GM19324 (cell line): ENCODE results near the gene GALNTL6.

Source experiments
- ATAC-seq: cut with Tn5 transposase; IDR thresholded peaks from one replicate; pipeline ENCODE4 v1.9.1; 2021; ENCODE audit warnings: mild to moderate bottlenecking, moderate library complexity; ENCODE audit not compliant: unreplicated experiment, low FRiP score

GALNTL6 gene

GRCh38 chr4:172173206-172173605, 360.0 kb downstream of the GALNTL6 start:
- ATAC-seq = no peak

- ATAC-seq = no peak
These were observed 364.2 kb downstream of the GALNTL6 start for GRCh38 chr4:172177382-172177781.

- ATAC-seq = no peak
These were observed 375.2 kb downstream of the GALNTL6 start for GRCh38 chr4:172188248-172188988.

- ATAC-seq = no peak
These were observed 389.4 kb downstream of the GALNTL6 start for GRCh38 chr4:172202480-172203076.

- no peak for ATAC-seq
These were observed 394.1 kb downstream of the GALNTL6 start for GRCh38 chr4:172207258-172207657.

GRCh38 chr4:172207886-172208285, 394.7 kb downstream of the GALNTL6 start:
- no peak for ATAC-seq

GRCh38 chr4:172220679-172221078, 407.5 kb downstream of the GALNTL6 start:
- ATAC-seq = no peak

- no peak for ATAC-seq
These were observed 412.3 kb downstream of the GALNTL6 start for GRCh38 chr4:172225457-172225856.

- no peak for ATAC-seq
These were observed 419.8 kb downstream of the GALNTL6 start for GRCh38 chr4:172232966-172233365.

- no peak for ATAC-seq
These were observed 430.3 kb downstream of the GALNTL6 start for GRCh38 chr4:172243551-172243950.

- ATAC-seq = no peak
These were observed 432.3 kb downstream of the GALNTL6 start for GRCh38 chr4:172245516-172245915.

- no peak for ATAC-seq
These were observed 440.2 kb downstream of the GALNTL6 start for GRCh38 chr4:172253409-172253808.

- ATAC-seq = no peak
These were observed 443.6 kb downstream of the GALNTL6 start for GRCh38 chr4:172256820-172257219.

GRCh38 chr4:172270397-172270796, 457.2 kb downstream of the GALNTL6 start:
- no peak for ATAC-seq

- ATAC-seq = no peak
These were observed 473.9 kb downstream of the GALNTL6 start for GRCh38 chr4:172287117-172287516.

- no peak for ATAC-seq
These were observed 492.5 kb downstream of the GALNTL6 start for GRCh38 chr4:172305698-172306097.

- no peak for ATAC-seq
These were observed 494.9 kb downstream of the GALNTL6 start for GRCh38 chr4:172308078-172308477.

GRCh38 chr4:172311682-172312081, 498.5 kb downstream of the GALNTL6 start:
- ATAC-seq = no peak

- ATAC-seq = no peak
These were observed 510.1 kb downstream of the GALNTL6 start for GRCh38 chr4:172323288-172323687.

GRCh38 chr4:172344308-172344938, 531.2 kb downstream of the GALNTL6 start:
- ATAC-seq = no peak

GRCh38 chr4:172348426-172348825, 535.2 kb downstream of the GALNTL6 start:
- ATAC-seq = no peak

- ATAC-seq = no peak
These were observed 539.2 kb downstream of the GALNTL6 start for GRCh38 chr4:172352356-172352755.
